Posterior vena cava (tissue), 2 donors: ENCODE results near the gene KCNJ2. TPM values are rescaled to one million over a fixed set of nuclear protein-coding genes. Genes with fewer than 3 reads are reported as not detected.

ENCODE experiments used
- DNase-seq: peaks from one replicate; pipeline ENCODE4 v3.0.0-alpha.2; 2020; ENCODE audit warnings: low spot score
- intact Hi-C, 2 donors: fragments of 100-400 bp; cut with DNase I; formaldehyde crosslinking; loops; one replicate each; pipeline versions ENCODE4 v1.14.1 to v1.14.2; 2022 to 2023
- total RNA-seq, 2 donors: library from RNA; stranded (reverse); fragmentation: NEBNext Ultra II Directional; extraction: Animal tissue kit (Norgen Biotek cat#: 25700); gene quantifications; one replicate each; pipeline ENCODE4 v1.2.1, GENCODE V29; 2021
- donor health status: DM: yes; HTN: yes; CAD: no.
- donor health status: DM: yes; HTN: yes; CAD: no.

The KCNJ2 gene
- total RNA-seq, 2 donors from 2014 or later, result 3.1 to 3.2 TPM

DNA sequence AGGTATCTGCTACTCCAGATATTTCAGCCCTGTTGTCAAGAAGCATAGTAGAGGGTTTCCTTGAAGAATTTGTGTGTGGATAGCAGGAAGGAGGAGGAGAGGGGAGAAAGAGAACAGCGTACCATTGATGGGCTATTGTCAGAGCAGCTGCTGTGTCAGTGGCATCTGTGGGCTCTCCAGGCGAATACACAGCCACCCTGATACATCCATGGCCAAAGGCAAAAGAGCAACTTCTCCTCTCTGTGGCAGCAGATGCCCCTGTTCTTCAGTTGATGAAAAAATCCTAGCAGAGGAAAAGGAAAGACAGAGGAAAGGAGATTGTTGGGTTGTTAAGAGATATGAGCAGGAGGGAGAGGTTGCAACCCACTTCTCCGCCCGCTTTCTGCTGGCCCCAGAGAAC lies 12.2 kb upstream of the KCNJ2 start:
- DNase-seq, result no peak
- intact Hi-C loops, result no loop called here

DNA sequence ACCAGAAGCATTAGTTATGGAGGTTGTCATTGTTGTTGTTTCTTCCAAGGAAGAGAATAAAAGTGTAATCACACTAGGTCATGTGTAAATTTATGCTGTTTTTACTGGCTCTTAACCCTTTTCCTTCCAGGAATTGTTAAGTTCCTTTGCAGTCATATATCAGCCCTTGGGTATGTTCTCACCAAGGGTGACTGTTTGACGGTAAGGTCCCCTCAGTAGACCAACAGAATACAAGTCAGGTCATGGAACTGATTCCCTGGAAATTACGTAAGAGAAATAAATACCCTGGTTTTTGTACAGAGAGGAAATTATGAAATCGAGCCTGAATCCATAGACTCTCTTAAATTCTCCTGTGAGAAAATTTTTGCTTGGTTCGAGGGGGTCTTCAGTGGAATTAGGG lies 11.2 kb upstream of the KCNJ2 start:
- no peak for DNase-seq
- intact Hi-C loops, result no loop called here

DNA sequence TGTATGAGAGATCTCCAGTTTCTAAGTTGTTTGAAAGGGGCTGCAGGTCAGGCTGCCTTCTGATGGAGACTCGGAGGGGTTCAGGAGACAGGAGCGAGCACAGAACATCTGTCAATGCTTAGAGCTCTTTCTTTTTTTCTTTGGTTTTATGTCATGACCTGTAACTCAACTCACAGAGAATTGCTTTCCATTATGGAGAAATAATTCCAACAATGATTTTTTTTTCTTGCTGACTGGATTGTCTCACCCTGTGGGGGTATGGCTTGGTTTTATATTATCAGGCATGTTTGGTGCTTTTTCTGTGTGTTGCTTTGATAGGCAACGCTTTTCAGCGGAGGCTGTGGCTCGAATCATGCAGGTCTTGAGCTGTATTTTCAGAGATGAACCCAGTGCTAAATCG lies 10.7 kb upstream of the KCNJ2 start:
- no peak for DNase-seq
- intact Hi-C loops, result no loop called here

DNA sequence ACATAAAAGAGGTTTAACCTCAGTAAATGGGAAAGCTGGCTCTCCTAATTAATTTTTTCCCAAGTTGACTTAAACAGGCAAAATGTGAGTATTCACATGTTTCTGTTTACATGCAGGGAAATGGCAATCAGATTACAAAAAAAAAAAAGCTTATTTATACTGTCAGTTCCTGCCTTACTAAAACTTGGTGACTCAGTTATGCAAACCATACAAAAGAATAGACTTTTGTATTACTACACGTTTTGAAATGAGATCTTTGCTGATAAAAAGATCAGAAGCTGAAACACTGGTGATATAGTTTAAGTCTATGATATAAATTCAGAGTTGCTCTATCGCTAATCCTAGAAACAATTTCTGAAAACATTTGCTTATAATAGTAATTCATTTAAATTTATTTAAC lies 9.4 kb upstream of the KCNJ2 start:
- intact Hi-C loops, result no loop called here
- no peak for DNase-seq

DNA sequence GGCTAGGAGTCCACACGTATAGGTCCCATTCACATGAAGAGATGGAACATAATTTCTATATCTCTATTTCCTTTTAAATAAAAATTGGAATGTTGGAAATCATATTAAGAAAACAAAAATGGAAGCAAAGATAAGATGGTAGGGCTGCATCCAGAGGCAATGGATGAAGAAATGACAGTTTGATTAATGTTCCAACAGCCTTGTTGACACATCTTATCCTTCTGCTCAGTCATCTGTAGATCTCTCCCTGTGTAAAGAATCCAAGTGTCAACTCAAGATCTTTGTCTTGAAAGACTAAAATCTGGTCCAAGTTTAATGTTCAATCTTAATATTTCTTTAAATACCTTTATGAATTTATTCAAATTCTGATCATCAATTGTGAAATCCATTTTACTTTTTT lies 7.8 kb upstream of the KCNJ2 start:
- intact Hi-C loops, result no loop called here
- no peak for DNase-seq

DNA sequence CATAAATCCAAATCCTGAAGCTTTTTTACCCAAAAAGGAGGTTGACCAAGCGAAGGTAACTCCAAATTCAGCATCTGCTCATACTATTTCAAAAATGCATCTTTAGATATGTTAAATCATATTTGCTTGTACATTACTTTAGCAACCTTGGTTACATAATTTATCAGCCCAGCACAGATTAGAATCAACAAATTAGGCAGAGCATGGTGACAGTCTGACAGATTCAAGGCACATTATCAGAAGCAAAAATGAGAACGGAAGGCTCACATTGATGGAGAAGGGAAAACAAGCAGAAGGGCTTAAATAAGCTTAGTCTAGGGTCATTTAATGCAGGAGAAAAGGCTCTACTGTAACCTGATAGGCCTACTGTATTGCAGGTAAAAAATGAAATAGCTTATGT lies 3.9 kb upstream of the KCNJ2 start:
- DNase-seq, result no peak
- intact Hi-C loops, result loop anchor here in 1 of 2 donors (5.0 kb wide), 1 partner anchor 1667 kb away; no protein-coding TSS in a partner anchor

DNA sequence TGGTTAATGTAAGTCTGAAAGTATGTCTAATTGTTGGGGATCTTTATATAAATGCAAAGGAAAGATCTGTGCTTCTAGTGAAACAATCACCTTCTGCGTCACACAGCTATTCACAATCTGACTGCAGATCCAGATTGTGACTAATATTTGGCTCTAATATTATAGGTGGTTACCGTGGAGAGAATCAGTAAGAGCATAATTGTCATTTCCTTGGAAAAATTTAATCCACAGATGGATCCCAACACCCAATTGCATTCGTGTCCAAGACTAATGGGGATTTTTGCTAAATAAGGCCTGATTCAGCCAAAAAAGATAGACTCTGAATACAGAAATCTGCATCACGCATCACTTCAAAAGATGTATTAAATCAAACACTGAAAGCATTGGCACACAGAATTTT lies 2.7 kb upstream of the KCNJ2 start:
- no peak for DNase-seq
- intact Hi-C loops, result loop anchor here in 1 of 2 donors (5.0 kb wide), 1 partner anchor 1666 kb away; no protein-coding TSS in a partner anchor

- intact Hi-C loops, result loop anchor here in 1 of 2 donors (5.0 kb wide), 1 partner anchor 1664 kb away; no protein-coding TSS in a partner anchor
- peak; percentile 82 for DNase-seq
Observed at GRCh38 chr17:70168044-70168976, 1.0 kb upstream of the KCNJ2 start.

DNA sequence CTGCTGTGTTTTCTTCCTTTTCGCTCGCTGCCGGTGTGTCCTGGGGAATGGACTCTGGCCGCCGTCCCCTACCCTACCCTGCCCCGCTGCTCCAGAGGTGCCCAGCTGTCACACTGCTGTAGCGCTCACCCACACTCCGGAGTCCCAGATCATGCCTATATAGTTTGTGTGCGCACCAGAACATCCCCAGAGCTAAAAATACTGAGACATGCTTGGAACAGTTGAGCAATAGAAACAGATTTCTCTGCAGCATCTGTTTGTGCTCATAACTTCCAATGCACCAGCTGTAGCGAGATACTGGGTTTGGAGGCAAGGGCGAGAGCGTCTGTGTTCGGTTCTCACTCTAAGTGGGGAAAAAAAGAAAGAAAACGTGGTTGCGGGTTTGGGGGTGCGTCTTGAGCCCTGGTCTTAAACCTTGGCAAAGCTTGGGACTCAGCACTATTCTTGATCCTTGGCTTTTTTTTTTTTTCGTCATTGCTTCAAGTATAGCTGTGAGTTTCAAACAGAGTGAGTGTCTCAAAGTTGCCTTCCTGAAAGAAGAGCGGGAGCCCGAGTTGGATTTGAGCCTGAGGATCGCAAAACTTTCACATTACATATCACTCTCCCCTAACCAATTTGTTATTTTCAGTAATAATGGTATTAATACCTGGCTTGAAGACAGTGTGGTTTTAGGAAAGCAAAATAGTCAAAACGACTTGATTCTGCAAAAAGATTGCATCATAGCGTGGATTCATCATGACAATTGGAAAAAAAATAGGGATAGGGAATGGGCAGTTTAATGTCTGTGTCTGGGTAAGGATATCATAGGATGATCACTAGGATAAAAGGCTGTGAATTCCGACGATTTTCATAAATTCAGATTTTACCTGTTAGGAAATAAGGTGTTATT lies 621 bp downstream of the KCNJ2 start:
- DNase-seq, result no peak
- intact Hi-C loops, result loop anchor here in 1 of 2 donors (5.0 kb wide), 1 partner anchor 1662 kb away; no protein-coding TSS in a partner anchor

GRCh38 chr17:70171159-70171558 lies 1.8 kb downstream of the KCNJ2 start:
- intact Hi-C loops, result no loop called here
- DNase-seq, result no peak

DNA sequence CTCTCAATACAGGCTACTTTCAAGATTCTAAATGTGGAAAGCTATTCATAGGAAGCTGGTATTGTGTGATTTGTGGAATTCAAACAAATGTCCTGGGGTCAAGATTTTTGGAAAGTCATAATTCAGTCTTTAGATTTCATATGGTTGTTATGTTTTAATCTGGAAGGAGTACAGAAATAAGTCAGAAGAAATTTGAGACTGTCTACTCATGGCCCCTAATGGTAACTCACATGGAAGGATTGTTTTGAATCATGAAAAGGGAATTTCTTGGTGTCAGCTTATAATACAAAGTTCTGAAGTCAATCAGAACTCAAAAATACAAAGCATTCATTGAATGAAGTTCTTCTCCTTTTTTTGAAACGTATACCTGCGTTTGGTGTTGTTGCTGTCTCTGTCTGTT lies 3.1 kb downstream of the KCNJ2 start:
- DNase-seq, result no peak
- intact Hi-C loops, result no loop called here

DNA sequence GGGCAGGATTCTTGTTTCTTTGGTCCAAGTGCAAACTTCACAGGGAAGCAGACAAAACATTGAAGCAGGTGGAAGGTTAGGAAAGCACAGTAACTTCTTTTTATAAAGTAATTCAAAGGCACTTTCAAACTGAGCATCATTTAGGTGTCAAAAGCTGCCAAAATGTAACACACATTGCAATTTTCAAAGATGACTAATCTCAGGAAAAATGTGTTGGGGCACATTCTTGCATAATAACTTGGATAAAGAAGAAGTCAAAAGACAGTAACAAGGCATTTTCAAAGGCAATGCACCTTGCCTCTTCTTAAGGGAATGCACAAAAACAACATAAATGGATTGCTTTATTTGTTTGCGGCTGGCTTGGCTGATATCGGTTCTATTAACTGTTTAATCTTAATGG lies 3.6 kb downstream of the KCNJ2 start:
- intact Hi-C loops, result no loop called here
- no peak for DNase-seq

DNA sequence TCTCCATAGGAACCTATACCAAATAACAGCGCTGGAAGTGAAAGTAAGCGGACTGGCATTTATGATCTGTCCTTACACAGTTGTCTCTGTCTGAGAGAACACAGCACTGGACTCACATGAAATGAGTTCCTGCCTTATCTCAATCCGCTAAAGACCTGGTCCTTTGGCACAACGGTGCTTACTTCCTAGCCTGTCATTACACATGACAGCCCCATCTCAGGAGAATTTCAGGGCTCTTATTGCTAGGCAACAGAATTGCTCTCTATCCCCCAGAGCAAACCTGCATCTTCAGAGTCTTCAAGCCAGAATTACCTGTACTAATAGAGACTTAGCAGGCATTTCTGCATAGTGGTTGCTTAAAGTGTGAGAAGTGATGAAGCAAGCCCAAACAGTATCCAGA lies 4.3 kb downstream of the KCNJ2 start:
- intact Hi-C loops, result no loop called here
- DNase-seq, result no peak

- intact Hi-C loops, result no loop called here
- no peak for DNase-seq
Observed at GRCh38 chr17:70181376-70181775, 12.0 kb downstream of the KCNJ2 start.

GRCh38 chr17:70181866-70182265 lies 12.5 kb downstream of the KCNJ2 start:
- intact Hi-C loops, result no loop called here
- no peak for DNase-seq

DNA sequence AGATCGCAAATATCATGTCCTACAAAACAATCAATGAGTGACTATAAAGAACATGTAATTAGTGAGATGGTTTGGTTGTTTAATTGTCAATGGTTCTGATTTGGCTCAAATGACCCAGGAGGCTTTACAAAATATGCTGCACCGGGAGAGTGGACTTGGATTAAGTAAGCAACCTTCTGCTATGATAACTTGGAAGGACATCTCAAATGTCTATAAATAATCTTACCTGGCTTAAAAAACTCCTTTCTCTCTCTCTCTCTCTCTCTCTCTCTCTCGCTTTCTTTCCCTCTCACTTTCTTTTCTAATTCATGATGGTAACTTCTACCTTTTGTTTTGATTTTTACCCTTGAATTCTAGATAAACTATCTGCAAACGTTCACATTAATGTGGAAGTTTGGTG lies 14.2 kb downstream of the KCNJ2 start:
- no peak for DNase-seq
- intact Hi-C loops, result no loop called here

- DNase-seq, result no peak
- intact Hi-C loops, result no loop called here
Observed at GRCh38 chr17:70184207-70184606, 14.9 kb downstream of the KCNJ2 start.

DNA sequence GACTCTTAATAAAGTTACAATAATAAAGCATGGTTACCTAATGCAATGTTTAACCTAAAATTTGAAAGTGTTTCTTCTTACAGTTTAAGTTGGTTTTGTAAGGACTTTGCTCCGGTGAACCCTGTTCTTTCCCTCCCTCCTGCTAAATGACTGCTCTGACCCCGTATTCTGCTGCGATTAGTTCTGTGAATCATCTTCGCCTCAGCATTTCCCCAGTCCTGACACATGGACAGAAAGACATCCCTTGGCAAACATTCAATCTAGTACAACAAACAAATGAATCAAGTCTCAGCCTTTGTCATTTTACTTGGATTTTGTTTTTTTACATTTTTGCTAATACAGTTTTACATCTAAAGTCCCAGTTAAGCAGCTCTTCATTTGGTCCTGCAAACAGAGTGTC lies 15.4 kb downstream of the KCNJ2 start:
- intact Hi-C loops, result no loop called here
- no peak for DNase-seq

DNA sequence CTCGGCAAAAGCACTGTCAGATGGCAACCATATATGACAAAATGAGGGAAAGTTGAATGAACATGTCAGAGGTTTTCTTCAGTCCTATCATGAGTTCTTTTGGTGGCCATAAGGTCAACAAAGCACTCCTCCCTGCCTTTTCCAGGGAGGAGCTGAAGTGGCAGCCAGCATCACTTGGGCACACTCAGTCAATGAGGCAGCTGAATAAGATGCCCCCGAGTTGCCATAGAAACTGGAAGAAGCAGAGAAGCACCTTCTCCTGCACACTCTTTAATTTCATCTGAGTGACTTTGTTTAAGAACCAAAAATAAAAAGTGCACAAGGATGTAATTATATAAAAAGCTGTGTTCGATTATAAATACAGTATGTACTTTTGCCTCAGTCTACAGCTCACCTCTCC lies 16.0 kb downstream of the KCNJ2 start:
- intact Hi-C loops, result no loop called here
- DNase-seq, result no peak

DNA sequence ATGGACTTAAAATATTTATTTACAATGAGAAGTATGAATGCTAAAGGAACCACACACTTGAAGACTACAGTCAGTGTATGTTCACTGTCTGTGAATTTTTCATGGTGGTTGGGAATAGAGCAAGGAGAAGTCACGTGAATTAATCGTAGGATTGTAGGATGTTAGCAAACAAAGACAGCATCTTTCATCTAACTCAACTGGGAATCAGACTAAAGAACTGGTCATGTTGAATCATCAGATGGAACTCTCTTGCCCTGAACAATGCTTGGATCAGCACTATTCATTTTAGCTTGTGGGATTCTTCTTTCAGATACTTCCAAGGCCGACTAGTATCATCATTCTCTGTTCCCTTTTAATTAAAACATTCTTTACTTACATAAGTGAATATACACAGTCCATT lies 18.1 kb downstream of the KCNJ2 start:
- intact Hi-C loops, result no loop called here
- no peak for DNase-seq
